Esophagus squamous epithelium (tissue), 5 donors: ENCODE results near the gene LRRC25. TPM values are rescaled to one million over a fixed set of nuclear protein-coding genes. Genes with fewer than 3 reads are reported as not detected.
"Not testable (repeated sequence)": the region's sequence is repeated elsewhere in the genome, so short reads cannot be mapped to it uniquely, and the experiment has no call there.

Experiments
- DNase-seq: peaks from one replicate; lab custom pipeline; 2025; lab: John Stamatoyannopoulos, UW
- H3K27ac ChIP-seq, 4 donors: fragments of 200-600 bp; sonication (generic); one replicate each; pipeline ENCODE4 v1.5.1; 2016 to 2019; ENCODE audit warnings: mild to moderate bottlenecking in 1 of 4
- H3K27me3 ChIP-seq, 4 donors: fragments of 200-600 bp; sonication (generic); 1 replicate in 3 of 4; 2 replicates in 1 of 4; pipeline versions ENCODE4 v1.5.1 to v1.6.0; 2017 to 2021; ENCODE audit warnings: antibody characterized with exemption in 1 of 4
- H3K36me3 ChIP-seq, 3 donors: fragments of 200-600 bp; sonication (generic); one replicate each; pipeline ENCODE4 v1.5.1; 2016 to 2019
- H3K4me1 ChIP-seq, 3 donors: fragments of 200-600 bp; sonication (generic); one replicate each; pipeline ENCODE4 v1.5.1; 2017 to 2019
- H3K4me3 ChIP-seq, 4 donors: fragments of 200-600 bp; sonication (generic); 1 replicate in 3 of 4; 2 replicates in 1 of 4; pipeline ENCODE4 v1.5.1; 2016 to 2019; ENCODE audit warnings: mild to moderate bottlenecking in 2 of 4, moderate library complexity in 1 of 4
- H3K9me3 ChIP-seq, 3 donors: fragments of 200-600 bp; sonication (generic); one replicate each; pipeline ENCODE4 v1.5.1; 2016 to 2019
- POLR2A ChIP-seq, 4 donors: fragments of 450-650 bp; IDR thresholded peaks; one replicate each; pipeline ENCODE4 v1.6.1; 2017; ENCODE audit warnings: antibody characterized with exemption in 4 of 4, mild to moderate bottlenecking in 4 of 4, moderate library complexity in 3 of 4
- WGBS, 2 donors: methylation state at CpG; one replicate each; pipeline ENCODE4 v1.1.5; 2018; 5-methylcytosine and 5-hydroxymethylcytosine counted together
- intact Hi-C: fragments of 100-400 bp; cut with DNase I; formaldehyde crosslinking; loops from one replicate; pipeline ENCODE4 v1.15.0; 2022
- total RNA-seq, 4 donors: library from RNA; depleted of rRNA; stranded (reverse); fragments of >200 nt; gene quantifications; one replicate each; pipeline ENCODE4 v1.1.0, GENCODE V29; 2016
- TF ChIP-seq, protein P1 (sequence below), 6 experiments: fragments of 450-650 bp in 4 of 6; fragments of 200-600 bp in 2 of 6; sonication (generic) in 2 of 6; IDR thresholded peaks; one replicate each; pipeline ENCODE4 v1.5.1; 2016 to 2019; ENCODE audit warnings: antibody characterized with exemption in 6 of 6, mild to moderate bottlenecking in 4 of 6, moderate library complexity in 4 of 6
- donor health status: DM: yes; HTN: yes; CAD: no.

The LRRC25 gene
- total RNA-seq, 4 donors from 2014 or later = 0.53 to 10.3 (median 1.9) TPM

DNA sequence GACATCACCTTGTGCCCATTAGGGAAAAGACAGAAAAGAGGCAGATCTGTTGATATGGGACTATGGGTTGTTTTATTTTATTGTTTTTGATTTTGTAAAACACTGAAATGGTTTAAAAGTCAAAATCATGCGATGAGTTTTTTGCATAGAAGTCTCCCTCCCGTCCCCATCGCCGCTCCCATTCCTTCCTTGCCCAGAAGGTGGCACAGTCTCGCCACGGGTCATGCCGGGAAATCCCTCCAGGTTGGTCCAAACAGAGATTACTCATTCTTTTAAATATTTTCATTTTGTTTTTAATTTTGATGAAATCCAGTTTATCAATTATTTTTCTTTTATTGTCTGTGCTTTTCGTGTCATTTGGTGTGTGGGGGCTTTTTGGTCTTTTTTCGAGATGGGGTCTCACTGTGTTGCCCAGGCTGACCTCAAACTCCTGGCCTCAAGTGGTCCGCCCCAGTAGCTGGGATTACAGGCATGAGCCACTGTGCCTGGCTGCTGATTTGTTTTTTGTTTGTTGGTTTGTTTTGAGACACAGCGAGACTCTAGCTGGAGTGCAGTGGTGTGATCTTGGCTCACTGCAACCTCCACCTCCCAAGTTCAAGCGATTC, 47.8 kb downstream of the LRRC25 start:
- Histone ChIP-seq H3K27ac (no peak overlapping the region), H3K36me3 (no peaks in the 10 kb centered on the region), H3K9me3 (no peaks in the 10 kb centered on the region), H3K4me3 (no peak overlapping the region), H3K4me1 (peaks cover 0 to 20% (median 0%) of the 10 kb centered on the region in 3 donors), H3K27me3 (no peaks in the 10 kb centered on the region)
- no peak for TF ChIP-seq POLR2A (IDR thresholded peaks at IDR 0.05)
- TF ChIP-seq, protein P1, sequence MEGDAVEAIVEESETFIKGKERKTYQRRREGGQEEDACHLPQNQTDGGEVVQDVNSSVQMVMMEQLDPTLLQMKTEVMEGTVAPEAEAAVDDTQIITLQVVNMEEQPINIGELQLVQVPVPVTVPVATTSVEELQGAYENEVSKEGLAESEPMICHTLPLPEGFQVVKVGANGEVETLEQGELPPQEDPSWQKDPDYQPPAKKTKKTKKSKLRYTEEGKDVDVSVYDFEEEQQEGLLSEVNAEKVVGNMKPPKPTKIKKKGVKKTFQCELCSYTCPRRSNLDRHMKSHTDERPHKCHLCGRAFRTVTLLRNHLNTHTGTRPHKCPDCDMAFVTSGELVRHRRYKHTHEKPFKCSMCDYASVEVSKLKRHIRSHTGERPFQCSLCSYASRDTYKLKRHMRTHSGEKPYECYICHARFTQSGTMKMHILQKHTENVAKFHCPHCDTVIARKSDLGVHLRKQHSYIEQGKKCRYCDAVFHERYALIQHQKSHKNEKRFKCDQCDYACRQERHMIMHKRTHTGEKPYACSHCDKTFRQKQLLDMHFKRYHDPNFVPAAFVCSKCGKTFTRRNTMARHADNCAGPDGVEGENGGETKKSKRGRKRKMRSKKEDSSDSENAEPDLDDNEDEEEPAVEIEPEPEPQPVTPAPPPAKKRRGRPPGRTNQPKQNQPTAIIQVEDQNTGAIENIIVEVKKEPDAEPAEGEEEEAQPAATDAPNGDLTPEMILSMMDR (IDR thresholded peaks at IDR 0.05) = peak; percentile 51 to 86 (median 78)
- intact Hi-C loops = loop anchor here (5.0 kb wide), 1 partner anchor 63 kb away; no protein-coding TSS in a partner anchor
- 41 to 45% methylated on average over 12 of the region's 12 CpGs for WGBS, 2 donors
- DNase-seq = no peak

- not testable (repeated sequence) for H3K36me3 ChIP-seq
- WGBS, 2 donors = 79 to 80% methylated on average over 6 of the region's 6 CpGs
Measured at GRCh38 chr19:18348818-18349339, 48.5 kb downstream of the LRRC25 start.

GRCh38 chr19:18348171-18348570, 49.3 kb downstream of the LRRC25 start:
- no peaks in the 10 kb centered on the region for H3K27me3 ChIP-seq
- H3K4me3 ChIP-seq = no peak overlapping the region
- intact Hi-C loops = no loop called here
- H3K9me3 ChIP-seq = no peaks in the 10 kb centered on the region
- WGBS, 2 donors = 86 to 89% methylated on average over 11 to 12 of the region's 17 CpGs
- no peak for TF ChIP-seq POLR2A (IDR thresholded peaks at IDR 0.05)
- TF ChIP-seq, protein P1 (IDR thresholded peaks at IDR 0.05) = no peak
- peaks cover 0 to 30% (median 0%) of the 10 kb centered on the region in 3 donors for H3K4me1 ChIP-seq
- no peak overlapping the region for H3K27ac ChIP-seq
- H3K36me3 ChIP-seq = no peaks in the 10 kb centered on the region
- no peak for DNase-seq

More at GRCh38 chr19:18348818-18349339, 48.5 kb downstream of the LRRC25 start:
- H3K27ac ChIP-seq, H3K4me3 ChIP-seq, intact Hi-C loops, DNase-seq, H3K9me3 ChIP-seq, H3K27me3 ChIP-seq: not testable (repeated sequence)
- H3K4me1 ChIP-seq = peaks cover 0 to 27% (median 0%) of the 10 kb centered on the region in 3 donors

DNA sequence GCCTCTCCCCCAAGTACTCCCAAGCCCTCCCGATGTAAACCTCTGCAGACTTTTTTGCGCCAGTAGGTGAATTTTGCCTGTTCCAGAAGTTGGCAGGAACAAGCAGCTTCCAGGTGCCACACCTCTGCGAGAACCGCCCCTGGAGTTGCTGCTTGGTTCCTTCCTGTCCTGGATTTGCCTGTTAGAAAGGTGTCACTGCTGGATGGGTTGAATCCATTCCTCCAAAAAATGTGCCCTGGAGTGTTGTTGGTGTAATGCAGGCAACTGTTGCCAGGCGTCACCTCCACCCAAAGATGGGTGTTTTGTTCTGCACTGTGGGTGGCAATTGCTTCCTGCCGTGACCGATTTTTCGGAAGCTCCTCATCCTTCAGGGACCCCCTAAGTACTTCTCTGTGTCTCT, 51.3 kb downstream of the LRRC25 start:
- Histone ChIP-seq H3K27me3 (no peaks in the 10 kb centered on the region), H3K9me3 (no peaks in the 10 kb centered on the region), H3K27ac (no peak overlapping the region), H3K36me3 (no peaks in the 10 kb centered on the region), H3K4me1 (peaks cover 0 to 44% (median 6%) of the 10 kb centered on the region in 3 donors), H3K4me3 (no peak overlapping the region)
- intact Hi-C loops = no loop called here
- TF ChIP-seq, protein P1 (IDR thresholded peaks at IDR 0.05) = peak in 3 of 6 experiments; percentile 3 to 28 (median 22)
- no peak for TF ChIP-seq POLR2A (IDR thresholded peaks at IDR 0.05)
- no peak for DNase-seq
- WGBS, 2 donors = 41 to 47% methylated on average over 7 to 8 of the region's 8 CpGs

DNA sequence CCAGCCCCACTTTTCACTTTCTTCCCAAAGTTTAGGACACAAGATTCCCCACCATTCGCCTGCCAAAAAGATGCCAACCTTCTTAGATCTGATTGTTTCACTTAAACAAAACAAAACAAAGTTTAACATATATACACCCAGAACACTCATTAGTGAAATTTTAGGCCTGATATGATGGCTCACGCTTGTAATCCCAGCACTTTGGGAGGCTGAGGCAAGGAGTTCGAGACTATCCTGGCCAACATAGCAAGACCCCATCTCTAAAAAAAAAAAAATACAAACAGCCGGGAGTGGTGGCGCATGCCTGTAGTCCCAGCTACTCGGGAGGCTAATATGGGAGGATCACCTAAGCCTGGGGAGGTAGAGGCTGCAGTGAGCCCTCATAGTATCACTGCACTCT, 52.1 kb downstream of the LRRC25 start:
- H3K4me1 ChIP-seq = peaks cover 0 to 52% (median 9%) of the 10 kb centered on the region in 3 donors
- no peaks in the 10 kb centered on the region for H3K9me3 ChIP-seq
- H3K27me3 ChIP-seq = no peaks in the 10 kb centered on the region
- TF ChIP-seq, protein P1 (IDR thresholded peaks at IDR 0.05) = no peak
- no peak overlapping the region for H3K4me3 ChIP-seq
- intact Hi-C loops = no loop called here
- DNase-seq = no peak
- peak overlapping the region in 3 of 4 donors; percentile 49 to 56 (median 51) for H3K27ac ChIP-seq
- 76 to 87% methylated on average over 4 of the region's 6 CpGs for WGBS, 2 donors
- no peaks in the 10 kb centered on the region for H3K36me3 ChIP-seq
